Naive thymus-derived CD4-positive, alpha-beta T cell (primary cell): ENCODE data around the gene SLC13A2. TPM values are rescaled to one million over a fixed set of nuclear protein-coding genes. Genes with fewer than 3 reads are reported as not detected.

ENCODE experiments used
- ATAC-seq: fragments of 150-1000 bp; cut with Tn5 transposase; 2 replicates; pipeline ENCODE4 v1.10.0; 2021; ENCODE audit warnings: mild to moderate bottlenecking, moderate library complexity
- CTCF ChIA-PET: fragments of 350-600 bp; sonication (Branson Sonifier 250); formaldehyde crosslinking; loops from one replicate; lab custom pipeline; 2021; ENCODE audit warnings: antibody characterized with exemption; lab: Charles Lee
- POLR2A ChIA-PET: fragments of 350-600 bp; sonication (Branson Sonifier 250); formaldehyde crosslinking; loops from one replicate; lab custom pipeline; 2021; ENCODE audit warnings: antibody characterized with exemption, inconsistent platforms; lab: Charles Lee
- DNase-seq, 9 donors: peaks; one replicate each; pipeline versions ENCODE4 v3.0.0 to v3.0.0-alpha.2; 2020 to 2022; ENCODE audit warnings: mixed read lengths in 1 of 9
- H3K27ac ChIP-seq: one replicate; pipeline ENCODE4 v1.7.0; 2013; ENCODE audit warnings: mild to moderate bottlenecking, low read depth, low read length, moderate library complexity
- H3K27me3 ChIP-seq, 2 donors: one replicate each; pipeline ENCODE4 v1.7.0; 2013; ENCODE audit warnings: low read length in 2 of 2, mild to moderate bottlenecking in 2 of 2, moderate library complexity in 2 of 2; ENCODE audit not compliant: control insufficient read depth in 2 of 2, insufficient read depth in 2 of 2
- H3K36me3 ChIP-seq, 3 experiments: 1 replicate in 2 of 3; 2 replicates in 1 of 3; pipeline ENCODE4 v1.7.0; 2013; ENCODE audit warnings: low read length in 3 of 3, mild to moderate bottlenecking in 3 of 3, moderate library complexity in 1 of 3; ENCODE audit not compliant: insufficient read depth in 3 of 3, control insufficient read depth in 2 of 3
- H3K4me1 ChIP-seq, 2 donors: one replicate each; pipeline ENCODE4 v1.7.0; 2013; ENCODE audit warnings: low read length in 2 of 2, mild to moderate bottlenecking in 2 of 2, moderate library complexity in 1 of 2; ENCODE audit not compliant: control insufficient read depth in 2 of 2, insufficient read depth in 2 of 2
- H3K4me3 ChIP-seq: 2 replicates; pipeline ENCODE4 v1.7.0; 2013; ENCODE audit warnings: mild to moderate bottlenecking, low read length
- H3K9me3 ChIP-seq, 3 experiments: 1 replicate in 2 of 3; 2 replicates in 1 of 3; pipeline ENCODE4 v1.7.0; 2013; ENCODE audit warnings: low read length in 3 of 3; ENCODE audit not compliant: control insufficient read depth in 2 of 3
- H3K27ac Mint-ChIP-seq, 9 donors: one replicate each; pipeline ENCODE4 v1.8.0; 2020 to 2022; ENCODE audit warnings: mixed read lengths in 9 of 9, mild to moderate bottlenecking in 8 of 9, moderate library complexity in 5 of 9, inconsistent platforms in 2 of 9
- H3K27me3 Mint-ChIP-seq, 5 donors: one replicate each; pipeline ENCODE4 v1.8.0; 2021 to 2022; ENCODE audit warnings: mixed read lengths in 5 of 5, mild to moderate bottlenecking in 1 of 5
- H3K36me3 Mint-ChIP-seq, 5 donors: one replicate each; pipeline ENCODE4 v1.8.0; 2020 to 2022; ENCODE audit warnings: mixed read lengths in 5 of 5, mild to moderate bottlenecking in 3 of 5, inconsistent platforms in 1 of 5
- H3K4me1 Mint-ChIP-seq, 7 donors: one replicate each; pipeline ENCODE4 v1.8.0; 2020 to 2022; ENCODE audit warnings: mixed read lengths in 7 of 7, mild to moderate bottlenecking in 3 of 7, inconsistent platforms in 1 of 7
- H3K4me3 Mint-ChIP-seq, 10 donors: one replicate each; pipeline ENCODE4 v1.8.0; 2020 to 2022; ENCODE audit warnings: mild to moderate bottlenecking in 10 of 10, mixed read lengths in 10 of 10, moderate library complexity in 6 of 10, inconsistent platforms in 2 of 10
- H3K9me3 Mint-ChIP-seq, 11 donors: one replicate each; pipeline ENCODE4 v1.8.0; 2020 to 2022; ENCODE audit warnings: mixed read lengths in 11 of 11, mild to moderate bottlenecking in 4 of 11, inconsistent platforms in 1 of 11, moderate library complexity in 1 of 11
- intact Hi-C, 2 donors: fragments of 100-400 bp; cut with micrococcal nuclease; formaldehyde crosslinking; loops; one replicate each; pipeline ENCODE4 v1.15.1; 2023
- polyA plus RNA-seq, 2 donors: library from polyadenylated mRNA; unstranded; fragments of 300-500 nt; fragmentation: Illumina TruSeq; gene quantifications; one replicate each; pipeline ENCODE4 v1.2.3, GENCODE V29; 2021
- total RNA-seq, 6 experiments: library from RNA in 5 of 6; stranded (reverse) in 5 of 6; gene quantifications; 1 replicate in 5 of 6; 2 replicates in 1 of 6; pipeline ENCODE4 v1.2.3 and lab custom pipeline; 2021 to 2026

The SLC13A2 gene
- total and polyA plus RNA-seq, 7 experiments from 2014 or later: not detected

GRCh38 chr17:28503420-28503819, 30.0 kb downstream of the SLC13A2 start:
- CTCF ChIA-PET: interaction anchor here (0.8 kb wide), 1 partner anchor 25 kb away, joined by 3 read pairs; no protein-coding TSS in a partner anchor
- H3K9me3 Mint-ChIP-seq: no peaks in the 10 kb centered on the region
- Histone ChIP-seq H3K36me3 (no peaks in the 10 kb centered on the region), H3K27me3 (no peaks in the 10 kb centered on the region), H3K27ac (no peak overlapping the region), H3K9me3 (no peaks in the 10 kb centered on the region), H3K4me1 (no peaks in the 10 kb centered on the region), H3K4me3 (no peak overlapping the region)
- no peak overlapping the region for H3K27ac Mint-ChIP-seq
- intact Hi-C loops: no loop called here
- H3K27me3 Mint-ChIP-seq: peaks cover 3 to 11% (median 7%) of the 10 kb centered on the region in 5 donors
- ATAC-seq: no peak
- POLR2A ChIA-PET: interaction anchor here (0.6 kb wide), 1 partner anchor 13 kb away, joined by 3 read pairs; no protein-coding TSS in a partner anchor
- no peaks in the 10 kb centered on the region for H3K36me3 Mint-ChIP-seq
- H3K4me3 Mint-ChIP-seq: no peak overlapping the region
- H3K4me1 Mint-ChIP-seq: peaks cover 0 to 2% (median 0%) of the 10 kb centered on the region in 7 donors
- DNase-seq: no peak

- Histone ChIP-seq H3K9me3 (no peaks in the 10 kb centered on the region), H3K27me3 (no peaks in the 10 kb centered on the region), H3K4me1 (no peaks in the 10 kb centered on the region), H3K4me3 (no peak within 1 kb of the TSS), H3K27ac (no peak within 1 kb of the TSS), H3K36me3 (no peaks in the 10 kb centered on the region)
- peaks cover 0 to under 1% (median 0%) of the 10 kb centered on the region in 7 donors for H3K4me1 Mint-ChIP-seq
- no peaks in the 10 kb centered on the region for H3K9me3 Mint-ChIP-seq
- CTCF ChIA-PET: interaction anchor here (0.6 kb wide), 1 partner anchor 103 kb away, joined by 3 read pairs; no protein-coding TSS in a partner anchor
- POLR2A ChIA-PET: interaction anchor here (0.6 kb wide), 1 partner anchor 134 kb away, joined by 3 read pairs; no protein-coding TSS in a partner anchor
- intact Hi-C loops: no loop called here
- H3K36me3 Mint-ChIP-seq: no peaks in the 10 kb centered on the region
- no peak for DNase-seq
- peaks cover 16 to 27% (median 21%) of the 10 kb centered on the region in 5 donors for H3K27me3 Mint-ChIP-seq
- H3K4me3 Mint-ChIP-seq: no peak within 1 kb of the TSS
- no peak within 1 kb of the TSS for H3K27ac Mint-ChIP-seq
- no peak for ATAC-seq
Measured at GRCh38 chr17:28505986-28506665, 32.7 kb downstream of the SLC13A2 start, which contains the start of gene FOXN1. FOXN1 (plus strand) TSS chr17:28506348; CDS start chr17:28523970, 17,622 bp downstream.

GRCh38 chr17:28506763-28507487, 33.5 kb downstream of the SLC13A2 start:
- no peaks in the 10 kb centered on the region for H3K9me3 ChIP-seq
- no peak for ATAC-seq
- CTCF ChIA-PET: no interaction called here
- POLR2A ChIA-PET: no interaction called here
- Mint-ChIP-seq H3K4me3 (no peak overlapping the region), H3K9me3 (no peaks in the 10 kb centered on the region), H3K36me3 (no peaks in the 10 kb centered on the region), H3K27ac (no peak overlapping the region), H3K27me3 (peaks cover 16 to 27% (median 21%) of the 10 kb centered on the region in 5 donors), H3K4me1 (no peaks in the 10 kb centered on the region)
- DNase-seq: no peak
- H3K27me3 ChIP-seq: no peaks in the 10 kb centered on the region
- no peaks in the 10 kb centered on the region for H3K36me3 ChIP-seq
- no peak overlapping the region for H3K4me3 ChIP-seq
- H3K4me1 ChIP-seq: no peaks in the 10 kb centered on the region
- intact Hi-C loops: no loop called here
- H3K27ac ChIP-seq: no peak overlapping the region

- Histone ChIP-seq H3K36me3 (no peaks in the 10 kb centered on the region), H3K27ac (no peak overlapping the region), H3K4me3 (no peak overlapping the region), H3K4me1 (no peaks in the 10 kb centered on the region), H3K27me3 (no peaks in the 10 kb centered on the region), H3K9me3 (no peaks in the 10 kb centered on the region)
- Mint-ChIP-seq H3K27me3 (peaks cover 16 to 27% (median 21%) of the 10 kb centered on the region in 5 donors), H3K4me1 (no peaks in the 10 kb centered on the region), H3K4me3 (no peak overlapping the region), H3K36me3 (no peaks in the 10 kb centered on the region), H3K27ac (no peak overlapping the region), H3K9me3 (no peaks in the 10 kb centered on the region)
- CTCF ChIA-PET: no interaction called here
- ATAC-seq: no peak
- intact Hi-C loops: no loop called here
- POLR2A ChIA-PET: no interaction called here
- DNase-seq: no peak
Measured at GRCh38 chr17:28507567-28508203, 34.2 kb downstream of the SLC13A2 start.

GRCh38 chr17:28508211-28508724, 34.8 kb downstream of the SLC13A2 start:
- Mint-ChIP-seq H3K27ac (no peak overlapping the region), H3K27me3 (peaks cover 16 to 29% (median 21%) of the 10 kb centered on the region in 5 donors), H3K4me3 (no peak overlapping the region), H3K36me3 (no peaks in the 10 kb centered on the region), H3K9me3 (no peaks in the 10 kb centered on the region), H3K4me1 (no peaks in the 10 kb centered on the region)
- ChIA-PET CTCF (no interaction called here), POLR2A (no interaction called here)
- Histone ChIP-seq H3K36me3 (no peaks in the 10 kb centered on the region), H3K4me3 (no peak overlapping the region), H3K27ac (no peak overlapping the region), H3K4me1 (no peaks in the 10 kb centered on the region), H3K27me3 (no peaks in the 10 kb centered on the region), H3K9me3 (no peaks in the 10 kb centered on the region)
- no peak for DNase-seq
- ATAC-seq: no peak
- intact Hi-C loops: no loop called here

- intact Hi-C loops: no loop called here
- DNase-seq (no peak), ATAC-seq (peak; percentile 75)
- CTCF ChIA-PET: no interaction called here
- Histone ChIP-seq H3K4me1 (no peaks in the 10 kb centered on the region), H3K27ac (no peak overlapping the region), H3K27me3 (no peaks in the 10 kb centered on the region), H3K4me3 (no peak overlapping the region), H3K9me3 (no peaks in the 10 kb centered on the region), H3K36me3 (no peaks in the 10 kb centered on the region)
- H3K36me3 Mint-ChIP-seq: no peaks in the 10 kb centered on the region
- peaks cover 20 to 36% (median 21%) of the 10 kb centered on the region in 5 donors for H3K27me3 Mint-ChIP-seq
- H3K4me3 Mint-ChIP-seq: no peak overlapping the region
- no peaks in the 10 kb centered on the region for H3K4me1 Mint-ChIP-seq
- POLR2A ChIA-PET: no interaction called here
- no peaks in the 10 kb centered on the region for H3K9me3 Mint-ChIP-seq
- H3K27ac Mint-ChIP-seq: no peak overlapping the region
Measured at GRCh38 chr17:28509789-28510188, 36.3 kb downstream of the SLC13A2 start.
